ENCODE data around the gene CNTNAP5.

Gene CNTNAP5

DNA sequence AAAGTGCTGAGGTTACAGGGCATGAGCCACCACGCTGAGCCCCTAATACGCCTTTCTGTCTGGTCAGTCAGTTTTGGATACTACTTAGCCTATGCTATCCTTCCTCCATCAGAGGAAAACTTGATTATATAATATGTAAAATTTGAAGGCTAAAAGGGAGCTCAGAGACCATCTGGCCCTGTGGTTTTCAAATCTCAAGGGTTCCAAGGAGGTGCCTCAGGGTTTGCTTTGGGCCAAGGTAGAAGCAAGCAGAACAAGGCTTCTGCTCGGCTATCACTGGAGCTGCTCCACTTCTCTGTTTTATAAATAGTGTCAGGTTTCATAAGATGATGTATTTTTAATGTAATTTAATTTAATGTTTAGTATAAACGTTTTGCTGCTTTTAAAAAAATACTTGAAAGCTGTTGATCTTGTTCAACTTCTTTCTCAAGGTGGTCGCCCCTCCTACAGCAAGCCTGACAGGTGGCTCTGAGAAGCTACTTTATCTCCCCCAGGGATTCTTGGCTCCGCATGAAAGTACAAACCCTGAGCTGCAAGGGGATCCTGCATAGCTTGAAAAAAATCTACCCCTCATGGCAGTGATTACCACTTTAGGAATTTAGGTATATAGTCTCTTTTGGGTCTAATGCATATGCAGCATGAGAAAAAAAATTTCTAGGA lies 290.3 kb downstream of the CNTNAP5 start:
- H3K4me1 ChIP-seq (ENCODE audit: control insufficient read depth in 1 of 2, insufficient read depth in 2 of 2, low read length in 2 of 2) = no peaks in the 10 kb centered on the region
- H3K4me3 ChIP-seq (ENCODE audit: low read depth in 1 of 2, low read length in 2 of 2) = no peak overlapping the region
- no peak overlapping the region for H3K27ac ChIP-seq (ENCODE audit: low read depth, low read length)
- no peaks in the 10 kb centered on the region for H3K27me3 ChIP-seq (ENCODE audit: control insufficient read depth in 1 of 2, insufficient read depth in 2 of 2, low read length in 2 of 2)
- H3K36me3 ChIP-seq (ENCODE audit: control insufficient read depth in 1 of 2, insufficient read depth in 2 of 2, low read length in 2 of 2) = no peaks in the 10 kb centered on the region
- H3K9me3 ChIP-seq (ENCODE audit: control insufficient read depth in 1 of 2, low read length in 2 of 2) = no peaks in the 10 kb centered on the region
- H3K9ac ChIP-seq (ENCODE audit: low read depth in 1 of 2, low read length in 2 of 2) = no peak overlapping the region

DNA sequence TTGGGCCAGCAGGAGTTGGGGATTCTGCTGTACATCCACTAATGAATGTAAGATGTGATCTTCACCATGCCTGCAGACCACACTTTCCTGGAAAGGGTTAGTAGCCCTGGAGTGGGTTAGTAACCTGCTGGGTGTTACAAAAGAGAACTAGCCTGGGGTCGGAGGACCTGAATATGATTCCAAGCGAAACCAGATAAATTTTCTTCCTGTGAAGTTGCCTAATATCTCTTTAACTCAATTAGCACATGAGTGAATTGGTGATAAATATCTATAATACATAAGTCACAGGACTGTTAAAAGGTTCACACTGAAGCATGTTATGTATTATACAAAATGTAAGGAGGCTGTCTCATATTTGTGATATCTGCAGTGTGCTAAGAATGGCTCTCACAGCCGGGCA lies 291.0 kb downstream of the CNTNAP5 start:
- no peaks in the 10 kb centered on the region for H3K36me3 ChIP-seq (ENCODE audit: control insufficient read depth in 1 of 2, insufficient read depth in 2 of 2, low read length in 2 of 2)
- no peaks in the 10 kb centered on the region for H3K27me3 ChIP-seq (ENCODE audit: control insufficient read depth in 1 of 2, insufficient read depth in 2 of 2, low read length in 2 of 2)
- no peaks in the 10 kb centered on the region for H3K9me3 ChIP-seq (ENCODE audit: control insufficient read depth in 1 of 2, low read length in 2 of 2)
- no peaks in the 10 kb centered on the region for H3K4me1 ChIP-seq (ENCODE audit: control insufficient read depth in 1 of 2, insufficient read depth in 2 of 2, low read length in 2 of 2)
- no peak overlapping the region for H3K9ac ChIP-seq (ENCODE audit: low read depth in 1 of 2, low read length in 2 of 2)
- no peak overlapping the region for H3K27ac ChIP-seq (ENCODE audit: low read depth, low read length)
- no peak overlapping the region for H3K4me3 ChIP-seq (ENCODE audit: low read depth in 1 of 2, low read length in 2 of 2)

DNA sequence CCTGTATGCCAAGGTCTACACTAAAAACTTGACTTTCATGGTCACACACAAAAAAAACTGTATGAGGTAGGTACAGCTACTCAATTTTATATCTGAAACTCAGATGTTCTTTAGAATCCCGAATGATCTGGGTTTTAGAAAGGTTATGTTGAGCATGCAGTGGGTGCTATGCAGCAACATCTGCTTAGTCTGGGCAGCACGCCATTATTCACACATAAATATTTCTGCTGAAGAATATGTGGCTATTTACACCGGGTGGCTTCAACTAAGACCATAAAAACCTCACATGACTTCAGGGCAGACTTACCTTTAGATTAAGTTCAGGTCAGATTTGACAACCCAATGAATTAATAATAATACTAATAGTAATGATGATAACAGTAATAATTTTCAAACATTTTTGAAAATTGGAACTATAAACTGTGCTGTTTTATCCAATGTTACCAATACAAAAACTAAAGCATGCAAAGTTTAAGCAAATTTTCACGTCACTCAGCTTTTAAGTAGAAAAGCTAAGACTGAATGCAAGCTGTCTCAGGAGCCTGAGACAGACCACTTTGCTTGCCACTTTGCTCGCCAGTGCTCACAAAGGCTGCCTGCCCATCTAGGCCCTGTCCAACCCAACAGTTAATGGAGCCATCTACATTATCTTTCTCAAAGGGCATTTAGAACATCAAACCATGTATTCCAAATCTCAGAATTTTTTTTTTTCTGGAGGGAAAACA lies 292.0 kb downstream of the CNTNAP5 start:
- Histone ChIP-seq H3K9me3 (ENCODE audit: control insufficient read depth in 1 of 2, low read length in 2 of 2) (no peaks in the 10 kb centered on the region), H3K27ac (ENCODE audit: low read depth, low read length) (no peak overlapping the region), H3K36me3 (ENCODE audit: control insufficient read depth in 1 of 2, insufficient read depth in 2 of 2, low read length in 2 of 2) (no peaks in the 10 kb centered on the region), H3K27me3 (ENCODE audit: control insufficient read depth in 1 of 2, insufficient read depth in 2 of 2, low read length in 2 of 2) (no peaks in the 10 kb centered on the region), H3K4me1 (ENCODE audit: control insufficient read depth in 1 of 2, insufficient read depth in 2 of 2, low read length in 2 of 2) (no peaks in the 10 kb centered on the region), H3K4me3 (ENCODE audit: low read depth in 1 of 2, low read length in 2 of 2) (no peak overlapping the region), H3K9ac (ENCODE audit: low read depth in 1 of 2, low read length in 2 of 2) (no peak overlapping the region)

DNA sequence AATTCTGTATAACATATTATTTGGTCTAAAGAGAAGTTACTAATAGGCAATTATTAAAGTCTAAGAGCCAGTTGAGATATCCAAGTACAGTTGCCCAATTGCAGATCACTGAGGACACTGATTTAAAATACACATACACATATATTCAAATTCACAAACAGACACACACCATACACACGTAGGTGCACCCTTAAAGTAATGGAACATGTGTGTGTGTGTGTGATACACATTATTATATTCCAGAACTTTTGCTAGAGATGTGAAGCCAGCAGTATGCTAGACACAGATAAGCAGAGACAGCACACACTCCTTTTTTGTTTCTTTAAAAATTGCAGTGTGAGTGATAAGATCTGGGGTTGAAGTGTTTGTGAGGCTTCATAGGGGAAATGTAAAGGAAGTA lies 292.5 kb downstream of the CNTNAP5 start:
- Histone ChIP-seq H3K27me3 (ENCODE audit: control insufficient read depth in 1 of 2, insufficient read depth in 2 of 2, low read length in 2 of 2) (no peaks in the 10 kb centered on the region), H3K9me3 (ENCODE audit: control insufficient read depth in 1 of 2, low read length in 2 of 2) (no peaks in the 10 kb centered on the region), H3K27ac (ENCODE audit: low read depth, low read length) (no peak overlapping the region), H3K4me1 (ENCODE audit: control insufficient read depth in 1 of 2, insufficient read depth in 2 of 2, low read length in 2 of 2) (no peaks in the 10 kb centered on the region), H3K4me3 (ENCODE audit: low read depth in 1 of 2, low read length in 2 of 2) (no peak overlapping the region), H3K9ac (ENCODE audit: low read depth in 1 of 2, low read length in 2 of 2) (no peak overlapping the region), H3K36me3 (ENCODE audit: control insufficient read depth in 1 of 2, insufficient read depth in 2 of 2, low read length in 2 of 2) (no peaks in the 10 kb centered on the region)

DNA sequence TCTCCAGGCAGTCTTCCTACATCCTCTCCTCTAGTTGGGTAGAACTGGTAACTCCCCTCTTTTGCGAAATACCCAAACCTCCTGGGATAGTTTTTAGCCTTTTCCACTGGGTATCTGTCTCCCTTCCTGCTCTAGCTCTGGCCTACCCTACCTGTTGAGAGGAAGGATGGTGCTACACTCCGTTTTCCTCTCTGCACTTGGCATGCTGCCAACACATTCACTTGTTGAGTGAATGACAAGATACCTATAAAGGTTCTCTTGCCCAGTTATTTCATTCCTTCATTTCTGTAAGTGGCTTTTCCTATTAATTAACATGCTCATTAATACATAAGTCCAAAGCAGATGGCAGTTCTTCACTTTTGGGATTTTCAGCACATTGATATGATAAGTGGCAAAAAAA lies 293.8 kb downstream of the CNTNAP5 start:
- Histone ChIP-seq H3K9ac (ENCODE audit: low read depth in 1 of 2, low read length in 2 of 2) (no peak overlapping the region), H3K9me3 (ENCODE audit: control insufficient read depth in 1 of 2, low read length in 2 of 2) (no peaks in the 10 kb centered on the region), H3K4me3 (ENCODE audit: low read depth in 1 of 2, low read length in 2 of 2) (no peak overlapping the region), H3K4me1 (ENCODE audit: control insufficient read depth in 1 of 2, insufficient read depth in 2 of 2, low read length in 2 of 2) (no peaks in the 10 kb centered on the region), H3K27ac (ENCODE audit: low read depth, low read length) (no peak overlapping the region), H3K27me3 (ENCODE audit: control insufficient read depth in 1 of 2, insufficient read depth in 2 of 2, low read length in 2 of 2) (no peaks in the 10 kb centered on the region), H3K36me3 (ENCODE audit: control insufficient read depth in 1 of 2, insufficient read depth in 2 of 2, low read length in 2 of 2) (no peaks in the 10 kb centered on the region)

DNA sequence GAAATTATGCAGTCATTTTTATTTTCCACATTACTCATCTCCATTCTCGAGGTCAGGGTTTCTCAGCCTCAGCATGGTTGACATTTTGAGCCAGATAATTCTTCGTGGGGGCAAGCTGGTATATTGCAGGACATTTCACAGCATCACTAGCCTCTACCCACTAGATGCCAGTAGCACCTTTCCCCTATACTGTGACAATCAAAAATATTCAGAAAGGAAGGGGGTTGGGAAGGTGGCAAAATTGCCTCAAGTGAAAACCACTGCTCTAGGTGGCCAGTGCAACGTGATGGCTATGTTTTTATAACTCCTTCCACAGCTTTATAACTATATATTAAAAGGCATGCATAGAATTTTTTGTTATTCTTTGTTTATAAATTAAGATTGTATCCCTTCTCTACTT lies 294.5 kb downstream of the CNTNAP5 start:
- Histone ChIP-seq H3K4me3 (ENCODE audit: low read depth in 1 of 2, low read length in 2 of 2) (no peak overlapping the region), H3K36me3 (ENCODE audit: control insufficient read depth in 1 of 2, insufficient read depth in 2 of 2, low read length in 2 of 2) (no peaks in the 10 kb centered on the region), H3K9ac (ENCODE audit: low read depth in 1 of 2, low read length in 2 of 2) (no peak overlapping the region), H3K4me1 (ENCODE audit: control insufficient read depth in 1 of 2, insufficient read depth in 2 of 2, low read length in 2 of 2) (no peaks in the 10 kb centered on the region), H3K27ac (ENCODE audit: low read depth, low read length) (no peak overlapping the region), H3K9me3 (ENCODE audit: control insufficient read depth in 1 of 2, low read length in 2 of 2) (no peaks in the 10 kb centered on the region), H3K27me3 (ENCODE audit: control insufficient read depth in 1 of 2, insufficient read depth in 2 of 2, low read length in 2 of 2) (no peaks in the 10 kb centered on the region)

DNA sequence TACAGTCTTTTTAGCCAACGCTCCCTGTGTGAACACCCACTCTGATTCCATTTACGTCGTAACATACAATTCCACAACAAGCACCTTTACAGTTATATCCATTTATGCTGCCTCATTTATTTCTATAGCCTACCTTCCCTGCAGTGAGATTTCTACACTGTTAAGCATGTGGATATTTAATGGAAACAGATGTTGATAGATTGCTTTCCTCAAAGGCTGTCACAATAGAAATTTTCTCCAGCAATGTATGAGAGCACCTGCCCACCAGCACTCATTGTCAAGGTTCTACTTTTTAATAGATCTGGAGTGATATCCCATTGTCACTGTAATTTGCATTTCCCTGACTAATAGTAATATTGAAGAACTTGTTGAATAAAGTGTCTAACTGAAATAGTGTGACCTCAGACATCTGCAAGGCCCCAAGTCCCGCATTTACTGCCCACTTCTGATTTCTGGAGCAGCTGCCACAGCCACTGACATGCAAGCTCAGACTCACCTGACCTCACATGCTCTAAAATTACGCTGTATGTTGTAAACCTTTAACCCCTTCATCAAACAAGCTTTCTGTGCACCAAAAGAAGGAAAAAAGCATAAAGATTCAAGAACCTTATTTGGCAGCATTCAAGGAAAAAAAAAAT lies 295.1 kb downstream of the CNTNAP5 start:
- Histone ChIP-seq H3K9ac (ENCODE audit: low read depth in 1 of 2, low read length in 2 of 2) (no peak overlapping the region), H3K9me3 (ENCODE audit: control insufficient read depth in 1 of 2, low read length in 2 of 2) (no peaks in the 10 kb centered on the region), H3K27ac (ENCODE audit: low read depth, low read length) (no peak overlapping the region), H3K36me3 (ENCODE audit: control insufficient read depth in 1 of 2, insufficient read depth in 2 of 2, low read length in 2 of 2) (no peaks in the 10 kb centered on the region), H3K4me3 (ENCODE audit: low read depth in 1 of 2, low read length in 2 of 2) (no peak overlapping the region), H3K4me1 (ENCODE audit: control insufficient read depth in 1 of 2, insufficient read depth in 2 of 2, low read length in 2 of 2) (no peaks in the 10 kb centered on the region), H3K27me3 (ENCODE audit: control insufficient read depth in 1 of 2, insufficient read depth in 2 of 2, low read length in 2 of 2) (no peaks in the 10 kb centered on the region)

DNA sequence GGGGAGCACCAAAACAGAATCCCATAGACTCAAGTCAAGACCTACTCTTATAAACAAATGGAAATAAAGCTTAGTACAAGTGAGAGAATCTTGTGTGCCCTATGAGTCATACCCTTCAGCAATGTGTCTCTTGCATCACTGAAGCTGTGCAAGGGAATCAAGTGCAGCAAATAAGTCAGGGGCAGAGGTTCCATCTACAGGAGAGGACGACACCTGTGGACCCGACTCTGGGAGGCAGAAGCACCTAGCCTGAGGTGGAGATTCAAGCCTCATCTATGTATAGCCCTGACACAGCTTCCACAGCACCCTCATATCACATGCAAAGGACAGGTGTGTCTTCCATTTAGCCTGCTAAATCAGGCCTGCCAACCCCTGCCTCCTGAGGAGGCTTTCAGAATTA lies 298.2 kb downstream of the CNTNAP5 start:
- H3K27me3 ChIP-seq (ENCODE audit: control insufficient read depth in 1 of 2, insufficient read depth in 2 of 2, low read length in 2 of 2) = no peaks in the 10 kb centered on the region
- H3K27ac ChIP-seq (ENCODE audit: low read depth, low read length) = no peak overlapping the region
- H3K9me3 ChIP-seq (ENCODE audit: control insufficient read depth in 1 of 2, low read length in 2 of 2) = no peaks in the 10 kb centered on the region
- H3K4me1 ChIP-seq (ENCODE audit: control insufficient read depth in 1 of 2, insufficient read depth in 2 of 2, low read length in 2 of 2) = no peaks in the 10 kb centered on the region
- no peak overlapping the region for H3K4me3 ChIP-seq (ENCODE audit: low read depth in 1 of 2, low read length in 2 of 2)
- no peaks in the 10 kb centered on the region for H3K36me3 ChIP-seq (ENCODE audit: control insufficient read depth in 1 of 2, insufficient read depth in 2 of 2, low read length in 2 of 2)
- no peak overlapping the region for H3K9ac ChIP-seq (ENCODE audit: low read depth in 1 of 2, low read length in 2 of 2)

DNA sequence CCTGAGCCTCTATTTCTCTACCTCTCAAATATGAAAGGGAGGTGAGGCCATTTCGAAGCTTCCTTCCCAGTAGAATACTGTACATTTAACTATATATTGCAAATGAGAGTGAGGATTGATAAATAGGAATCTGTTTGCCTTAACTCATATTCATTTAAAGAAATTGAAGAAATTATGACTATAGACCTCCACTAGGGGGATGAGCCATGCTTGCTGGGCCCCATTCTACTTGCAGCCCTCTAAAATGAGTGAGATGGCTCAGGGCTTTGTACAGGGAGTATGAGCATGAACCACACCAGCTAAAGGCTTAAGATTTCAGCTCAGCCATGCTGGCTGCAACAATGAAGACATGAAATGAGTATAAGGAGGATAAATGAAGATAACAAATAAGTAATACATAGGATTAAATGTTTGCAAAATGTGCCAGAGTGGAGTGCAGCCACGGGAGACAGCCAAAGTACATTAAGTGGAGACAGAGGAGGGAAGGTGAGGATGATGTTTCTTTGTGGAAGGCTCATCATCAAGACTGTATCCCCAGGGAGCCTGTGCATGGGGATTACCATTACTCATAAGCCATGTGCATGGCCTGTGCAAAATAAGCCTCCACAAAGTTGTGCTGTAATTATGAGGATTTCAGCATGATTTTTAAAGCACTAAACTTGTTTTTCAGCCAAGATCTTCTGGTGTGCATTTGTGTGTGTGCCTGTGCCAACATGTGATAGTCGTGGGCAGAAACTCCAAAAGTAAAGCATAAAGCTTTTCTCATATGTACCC lies 300.8 kb downstream of the CNTNAP5 start:
- Histone ChIP-seq H3K27ac (ENCODE audit: low read depth, low read length) (no peak overlapping the region), H3K27me3 (ENCODE audit: control insufficient read depth in 1 of 2, insufficient read depth in 2 of 2, low read length in 2 of 2) (no peaks in the 10 kb centered on the region), H3K36me3 (ENCODE audit: control insufficient read depth in 1 of 2, insufficient read depth in 2 of 2, low read length in 2 of 2) (no peaks in the 10 kb centered on the region), H3K4me1 (ENCODE audit: control insufficient read depth in 1 of 2, insufficient read depth in 2 of 2, low read length in 2 of 2) (no peaks in the 10 kb centered on the region), H3K9ac (ENCODE audit: low read depth in 1 of 2, low read length in 2 of 2) (no peak overlapping the region), H3K4me3 (ENCODE audit: low read depth in 1 of 2, low read length in 2 of 2) (no peak overlapping the region), H3K9me3 (ENCODE audit: control insufficient read depth in 1 of 2, low read length in 2 of 2) (no peaks in the 10 kb centered on the region)

DNA sequence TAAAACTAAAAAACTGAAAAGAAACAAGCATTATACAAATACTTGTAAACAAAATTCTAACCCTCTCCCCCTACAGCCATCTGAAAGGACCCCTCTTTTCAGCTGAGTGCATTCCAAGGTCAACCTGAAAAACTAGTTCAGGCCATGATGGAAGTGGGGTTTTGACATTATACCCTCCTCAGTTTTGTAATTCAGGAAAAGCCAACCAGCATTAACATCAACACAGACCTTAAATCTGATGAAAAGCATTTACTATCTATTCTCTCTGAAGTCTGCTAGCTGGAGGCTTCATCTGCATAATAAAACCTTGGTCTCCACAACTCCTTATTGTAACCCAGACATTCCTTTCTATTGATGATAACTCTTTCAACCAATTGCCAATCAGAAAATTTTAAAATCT lies 302.2 kb downstream of the CNTNAP5 start:
- no peak overlapping the region for H3K4me3 ChIP-seq (ENCODE audit: low read depth in 1 of 2, low read length in 2 of 2)
- H3K27me3 ChIP-seq (ENCODE audit: control insufficient read depth in 1 of 2, insufficient read depth in 2 of 2, low read length in 2 of 2) = no peaks in the 10 kb centered on the region
- no peak overlapping the region for H3K27ac ChIP-seq (ENCODE audit: low read depth, low read length)
- H3K9ac ChIP-seq (ENCODE audit: low read depth in 1 of 2, low read length in 2 of 2) = no peak overlapping the region
- H3K4me1 ChIP-seq (ENCODE audit: control insufficient read depth in 1 of 2, insufficient read depth in 2 of 2, low read length in 2 of 2) = no peaks in the 10 kb centered on the region
- no peaks in the 10 kb centered on the region for H3K36me3 ChIP-seq (ENCODE audit: control insufficient read depth in 1 of 2, insufficient read depth in 2 of 2, low read length in 2 of 2)
- H3K9me3 ChIP-seq (ENCODE audit: control insufficient read depth in 1 of 2, low read length in 2 of 2) = no peaks in the 10 kb centered on the region

Measured in duodenal mucosa (tissue), 2 donors.